ENCODE measurements around the gene FJX1.

- no peak for TF ChIP-seq ZNF404 (tag by site-specific recombination; IDR thresholded peaks at IDR 0.05)
- TF ChIP-seq CTCF (tag by site-specific recombination; IDR thresholded peaks at IDR 0.05) = no peak
These were observed 3.2 kb upstream of the FJX1 start for GRCh38 chr11:35614939-35615569.

Measured in HEK293 (cell line).